EL (cell line): ENCODE measurements around the gene EXOC4.

ENCODE experiments used
- DNase-seq: peaks from one replicate; pipeline ENCODE4 v3.0.0-alpha.2; 2016

Gene EXOC4

DNA sequence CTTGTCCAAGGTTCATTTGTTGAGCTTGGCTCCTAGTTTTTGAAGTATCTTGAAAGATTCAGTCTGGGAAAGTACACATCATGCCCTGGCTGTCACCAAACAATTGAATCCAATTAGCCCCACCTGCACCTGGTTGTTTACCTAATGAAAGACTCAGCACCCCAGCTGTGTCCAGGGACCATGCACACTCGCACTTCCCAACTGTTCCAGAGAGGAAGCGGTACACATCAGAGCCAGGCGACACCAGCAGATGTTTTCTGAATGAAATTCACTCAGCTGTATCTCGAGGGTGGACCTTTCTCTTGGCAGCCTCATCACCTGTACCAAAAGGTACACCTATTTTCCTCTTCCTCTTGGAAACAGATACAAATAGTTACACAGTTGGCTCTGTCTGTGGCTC is 657.9 kb downstream of the EXOC4 start:
- no peak for DNase-seq

GRCh38 chr7:133911724-133912123 is 658.8 kb downstream of the EXOC4 start:
- no peak for DNase-seq

DNA sequence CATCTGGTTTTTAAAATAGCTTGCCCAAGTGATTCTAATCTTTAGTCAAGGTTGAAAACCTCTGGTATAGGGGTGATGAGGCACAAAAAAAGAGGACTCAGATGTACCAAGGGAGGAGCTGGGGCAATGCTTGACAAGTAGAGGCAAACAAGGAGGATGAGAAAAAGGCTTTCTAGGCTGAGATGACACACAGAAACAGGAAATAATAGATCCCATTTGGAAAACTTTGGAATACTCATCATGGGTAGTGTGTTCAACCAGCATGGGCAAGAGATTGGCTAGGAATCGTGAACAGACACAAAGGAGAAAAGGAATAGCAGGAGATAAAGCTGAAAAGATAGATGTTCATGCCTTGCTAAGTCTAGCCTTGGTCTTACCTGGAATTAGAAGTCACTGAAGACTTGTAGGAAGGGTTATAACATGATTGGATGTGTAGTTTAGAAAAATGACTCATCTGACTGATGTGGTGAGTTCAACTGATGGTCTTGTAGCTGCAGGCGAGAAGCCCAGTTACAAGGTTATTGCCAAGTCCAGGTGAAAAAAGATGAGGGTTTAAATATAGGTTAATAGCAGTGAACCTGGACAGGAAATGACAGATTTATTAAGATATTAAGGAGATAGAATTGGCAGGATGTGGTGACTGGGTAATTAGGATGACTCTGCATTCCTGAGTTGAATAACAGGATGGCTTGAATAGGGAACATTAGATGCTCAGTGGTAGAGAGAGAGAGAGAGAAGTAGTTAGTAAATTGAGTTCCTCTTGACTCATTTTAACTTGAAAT is 660.2 kb downstream of the EXOC4 start:
- DNase-seq, result peak; percentile 63

- no peak for DNase-seq
Measured at GRCh38 chr7:133916621-133917020, 663.7 kb downstream of the EXOC4 start.

DNA sequence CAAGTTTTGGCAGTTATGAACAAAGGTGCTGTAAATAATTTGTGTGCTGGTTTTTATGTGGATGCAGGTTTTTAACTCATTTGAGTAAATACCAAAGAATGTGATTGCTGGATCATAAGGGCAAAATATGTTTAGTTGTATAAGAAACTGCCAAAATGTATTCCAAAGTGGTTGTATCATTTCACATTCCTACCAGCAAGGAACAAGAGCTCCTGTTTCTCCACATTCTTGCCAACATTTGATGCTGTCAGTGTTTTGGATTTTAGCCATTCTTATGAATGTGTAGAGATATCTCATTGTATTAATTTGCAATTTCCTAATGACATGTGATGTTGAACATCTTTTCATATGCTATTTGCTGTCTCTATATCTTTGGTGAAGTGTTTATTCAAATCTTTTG is 666.9 kb downstream of the EXOC4 start:
- no peak for DNase-seq

- no peak for DNase-seq
Measured at GRCh38 chr7:133921635-133922182, 668.8 kb downstream of the EXOC4 start.

DNA sequence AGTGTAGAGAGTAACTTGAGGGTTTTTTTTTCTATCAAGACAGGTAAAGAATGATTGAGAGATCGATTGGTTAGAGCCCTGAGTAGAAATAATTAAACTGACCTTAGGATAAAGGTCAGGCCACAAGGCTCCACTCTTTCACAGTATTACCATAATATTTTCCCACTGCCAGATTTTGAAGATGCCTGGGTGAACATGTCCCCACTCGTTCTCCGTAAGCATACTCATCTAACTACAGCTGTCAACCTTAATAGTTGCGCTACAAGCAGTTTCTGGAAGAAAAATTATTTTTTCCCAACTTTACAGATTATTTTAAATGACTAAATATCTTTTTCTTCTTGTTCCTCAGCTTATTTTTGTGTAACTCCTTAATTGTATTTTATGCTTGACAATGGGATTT is 671.1 kb downstream of the EXOC4 start:
- no peak for DNase-seq

GRCh38 chr7:133931053-133931452 is 678.2 kb downstream of the EXOC4 start:
- DNase-seq, result no peak

GRCh38 chr7:133932591-133932990 is 679.7 kb downstream of the EXOC4 start:
- no peak for DNase-seq

DNA sequence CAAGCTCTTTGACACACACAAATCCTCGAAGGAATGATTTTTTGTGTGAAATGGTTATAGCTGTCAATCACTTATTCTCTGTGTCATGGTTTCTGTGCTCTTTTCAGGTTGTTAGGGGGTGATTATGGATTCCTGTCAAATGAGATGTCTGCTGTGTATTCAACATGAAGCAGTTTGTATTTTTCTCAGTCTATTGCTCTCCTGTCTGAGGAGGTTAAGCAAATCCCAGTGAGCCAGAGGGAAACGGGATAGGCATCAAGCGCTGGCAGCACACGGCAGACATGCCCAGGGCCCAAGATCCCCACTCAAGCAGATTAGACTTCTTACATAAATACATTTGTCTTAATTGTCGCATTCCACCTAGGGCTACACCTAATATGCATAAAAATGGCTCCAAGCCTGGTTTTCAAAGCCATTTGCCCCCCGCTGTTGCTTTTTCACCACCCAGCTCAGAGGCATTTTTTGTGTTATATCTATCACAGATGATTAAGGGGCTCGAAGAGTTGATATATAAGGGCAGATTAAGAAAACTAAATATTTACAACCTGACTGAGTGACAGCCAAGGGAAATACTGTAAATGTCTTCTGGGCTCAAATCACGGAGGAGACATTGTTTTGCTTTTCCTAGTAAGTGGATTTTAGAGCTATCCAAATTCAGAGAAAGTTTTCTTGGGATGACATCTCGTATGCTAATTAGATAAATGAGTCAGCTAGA is 681.5 kb downstream of the EXOC4 start:
- no peak for DNase-seq

- no peak for DNase-seq
Measured at GRCh38 chr7:133934977-133935330, 682.1 kb downstream of the EXOC4 start.

DNA sequence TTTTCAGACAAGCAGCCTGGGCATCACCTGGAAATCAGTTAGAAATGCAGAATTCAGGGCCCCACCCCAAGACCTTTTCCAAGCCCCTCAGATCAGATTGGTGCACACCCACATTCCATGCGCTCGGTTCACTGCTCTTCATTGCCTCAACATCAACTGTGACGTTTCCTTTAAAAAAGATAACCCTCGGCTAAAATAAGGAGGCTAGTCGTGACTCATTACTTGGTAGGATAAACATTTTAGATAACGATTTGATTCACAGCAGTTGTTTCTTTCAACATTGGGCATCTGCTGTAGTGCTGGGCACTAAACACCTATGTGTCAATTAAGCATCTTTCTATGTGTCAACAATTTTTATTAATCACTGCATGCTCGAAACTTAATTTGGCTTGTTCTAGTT is 683.2 kb downstream of the EXOC4 start:
- DNase-seq, result peak; percentile 50

DNA sequence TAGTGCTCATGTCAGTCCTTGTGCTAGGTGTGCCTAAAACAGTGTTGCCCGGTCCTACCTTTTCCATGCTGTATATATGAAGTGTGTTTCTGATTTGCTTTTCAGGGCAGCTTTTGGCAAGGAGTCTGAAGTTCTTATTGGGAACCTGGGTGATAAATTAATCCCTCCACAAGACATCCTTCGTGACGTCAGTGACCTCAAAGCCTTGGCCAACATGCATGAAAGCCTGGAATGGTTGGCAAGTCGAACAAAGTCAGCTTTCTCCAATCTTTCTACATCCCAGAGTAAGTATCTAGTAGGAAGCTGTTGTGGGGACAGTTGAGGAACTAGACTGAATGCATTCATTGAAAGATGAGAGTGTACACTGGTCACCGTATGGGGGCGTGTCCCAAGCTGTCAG is 684.9 kb downstream of the EXOC4 start:
- DNase-seq, result no peak

GRCh38 chr7:133940368-133940767 is 687.5 kb downstream of the EXOC4 start:
- DNase-seq, result no peak

- DNase-seq, result peak; percentile 34
Measured at GRCh38 chr7:133941496-133941895, 688.6 kb downstream of the EXOC4 start.

DNA sequence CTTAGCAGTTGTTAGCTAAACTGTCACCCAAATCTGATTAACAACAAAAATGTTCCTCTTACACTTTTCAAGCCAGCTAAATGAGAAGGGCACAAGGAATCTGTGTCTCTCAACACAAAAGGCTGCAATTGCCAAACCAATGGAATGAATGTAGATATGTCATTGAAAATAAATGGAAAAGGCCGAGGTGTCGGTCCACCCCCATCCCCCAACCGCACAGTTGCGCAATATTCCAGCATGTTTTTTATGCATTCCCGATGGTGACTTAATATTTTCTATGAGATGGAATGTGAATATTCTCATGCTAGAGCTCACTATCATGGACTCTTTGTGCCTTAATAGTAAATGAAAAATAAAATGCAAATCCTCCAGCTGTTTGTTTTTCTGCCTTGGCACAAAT is 692.6 kb downstream of the EXOC4 start:
- DNase-seq, result peak; percentile 16

DNA sequence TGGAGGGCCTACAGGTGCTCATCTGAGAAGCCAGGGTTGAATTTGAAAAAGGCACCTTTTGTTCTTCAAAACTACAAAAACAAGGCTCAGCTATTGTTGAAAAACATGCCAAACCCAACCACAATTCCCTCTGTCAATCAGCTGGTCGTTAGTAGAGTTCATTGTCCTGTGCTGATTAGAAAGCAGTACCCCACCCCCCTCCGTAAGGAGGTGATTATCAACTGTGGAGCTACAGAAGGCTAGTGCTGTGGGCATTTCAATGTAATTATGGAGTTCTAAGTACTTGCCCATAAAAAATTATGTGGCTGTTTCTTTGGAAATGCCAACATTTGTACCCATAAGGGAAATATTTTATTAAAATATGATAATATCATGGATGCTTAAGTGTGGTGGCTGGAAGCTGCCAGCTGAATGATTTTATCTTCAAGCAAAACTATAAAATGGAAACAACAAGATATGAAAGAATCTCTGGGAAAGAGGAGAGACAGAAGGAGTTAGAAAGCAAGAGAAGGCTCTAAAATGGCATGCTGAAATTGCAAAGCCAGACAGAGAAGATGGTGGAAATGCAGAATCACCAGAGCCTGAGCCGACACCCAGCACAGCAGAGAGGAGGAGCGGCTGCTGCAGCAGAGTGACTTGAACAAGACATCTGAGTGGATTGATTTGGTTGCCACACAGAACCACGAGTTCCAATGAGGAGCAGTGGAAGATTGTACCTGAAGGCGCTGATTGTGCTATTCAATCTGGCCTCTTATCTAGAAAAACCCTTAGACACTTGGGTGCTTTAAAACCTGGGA is 694.8 kb downstream of the EXOC4 start:
- no peak for DNase-seq

DNA sequence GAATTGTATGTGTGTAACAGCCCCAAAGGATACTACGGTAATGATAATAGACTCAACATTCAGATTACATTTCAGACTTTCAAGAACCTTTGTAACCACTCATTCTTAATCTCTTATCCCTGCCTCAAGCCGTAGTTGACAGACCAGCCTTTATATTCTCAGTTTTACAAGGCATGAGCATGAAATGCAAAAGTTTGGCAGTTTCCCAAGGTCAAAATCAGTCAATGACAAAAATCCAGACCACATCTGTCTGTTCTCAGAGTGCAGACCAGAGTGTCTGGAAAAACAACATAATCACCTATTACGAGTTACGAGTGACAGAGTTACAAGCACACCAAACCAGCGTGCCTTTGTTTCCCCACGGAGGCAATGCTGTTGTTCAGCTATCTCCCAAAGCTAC is 695.7 kb downstream of the EXOC4 start:
- no peak for DNase-seq

DNA sequence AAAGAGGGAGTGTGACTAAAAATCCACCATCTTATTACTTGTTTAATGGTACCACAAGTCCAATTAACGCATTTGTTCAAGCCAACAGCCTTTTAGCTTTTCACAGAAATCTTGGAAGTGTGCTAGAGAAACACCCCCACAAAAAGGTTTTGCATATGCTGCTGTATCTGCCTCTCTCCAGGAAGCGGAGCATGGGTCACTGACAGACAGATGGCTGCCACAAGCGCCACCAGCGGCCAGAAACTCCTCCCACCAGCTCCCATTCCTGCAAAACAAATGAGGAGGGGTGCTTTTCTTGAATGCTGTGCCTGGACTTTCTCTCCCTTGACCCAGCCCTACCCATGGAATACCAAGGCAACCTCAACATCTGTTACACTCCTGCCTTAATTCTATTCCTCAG is 698.0 kb downstream of the EXOC4 start:
- no peak for DNase-seq

DNA sequence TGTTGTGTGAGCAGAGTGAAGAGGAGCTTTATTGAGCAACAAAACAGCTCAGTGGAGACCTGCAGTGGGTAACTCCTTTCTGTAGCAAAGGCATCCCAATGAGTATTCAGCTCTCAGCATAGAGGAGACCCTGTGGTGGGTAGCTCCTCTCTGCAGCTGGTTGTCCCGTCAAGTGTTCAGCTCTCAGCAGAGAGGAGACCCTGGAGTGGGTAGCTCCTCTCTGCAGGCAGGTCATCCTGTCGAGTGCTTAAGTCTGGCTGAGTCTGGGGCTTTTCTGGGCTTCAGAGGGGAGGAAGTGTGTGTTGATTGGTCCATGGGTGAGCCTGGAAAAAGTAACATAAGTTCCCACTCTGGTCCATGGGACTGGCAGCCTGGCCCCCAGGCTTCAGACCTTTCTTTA is 702.3 kb downstream of the EXOC4 start:
- no peak for DNase-seq

DNA sequence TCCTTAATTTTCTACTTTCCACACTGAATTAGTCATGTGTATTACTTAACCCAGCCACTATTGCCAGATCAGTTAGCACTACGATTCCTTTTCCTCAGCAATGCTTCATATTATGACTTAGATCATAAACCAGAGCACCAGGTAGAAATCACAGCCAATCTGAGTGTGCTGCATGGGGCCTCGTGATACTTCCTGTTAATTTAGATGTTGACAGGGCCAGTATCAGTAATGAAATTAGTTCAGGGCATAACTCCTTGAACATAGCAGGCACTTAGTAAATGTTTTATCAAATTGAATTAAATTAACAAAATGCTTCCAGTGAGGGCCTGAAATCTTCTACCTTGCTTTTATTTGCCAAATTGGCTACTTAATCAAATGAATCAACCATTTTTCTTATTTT is 705.0 kb downstream of the EXOC4 start:
- no peak for DNase-seq

GRCh38 chr7:133958822-133959221 is 705.9 kb downstream of the EXOC4 start:
- DNase-seq, result no peak

DNA sequence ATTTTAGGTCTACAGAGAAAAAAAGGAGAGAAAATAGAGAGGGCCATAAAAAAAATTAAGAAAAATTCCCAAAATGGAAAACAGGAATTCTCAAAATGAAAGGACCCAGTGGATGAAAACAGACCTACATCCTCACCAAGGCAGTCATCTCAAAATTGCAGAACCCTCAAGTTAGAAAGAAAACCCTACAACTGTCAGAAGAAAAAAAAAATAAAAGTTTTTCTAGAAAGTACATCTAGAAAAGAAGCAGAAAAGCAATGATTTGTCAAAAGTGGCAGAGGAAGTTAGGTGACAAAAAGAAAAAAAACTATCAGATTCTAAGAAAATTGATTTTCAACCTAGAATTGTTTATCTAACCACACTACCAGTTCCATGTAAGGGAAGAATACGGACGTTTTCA is 706.6 kb downstream of the EXOC4 start:
- no peak for DNase-seq

DNA sequence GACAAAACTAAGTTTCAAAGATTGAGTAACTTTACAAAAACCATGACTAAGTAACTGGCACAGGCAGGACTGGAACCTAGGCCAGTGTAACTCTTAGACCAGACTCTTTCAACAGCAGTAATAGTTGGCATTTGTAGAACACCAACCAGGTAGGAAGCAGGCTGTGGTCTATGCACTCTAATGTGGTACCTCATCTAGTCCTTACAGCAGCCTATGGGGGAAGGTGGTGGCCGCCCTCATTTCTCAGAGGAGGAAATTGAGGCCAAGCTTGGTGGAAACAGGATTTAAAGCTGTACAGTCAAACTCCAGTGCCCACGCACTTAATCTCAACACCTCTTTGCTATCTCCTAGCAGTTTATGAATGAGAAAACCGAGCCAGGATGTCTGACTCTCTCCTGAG is 708.8 kb downstream of the EXOC4 start:
- no peak for DNase-seq
